ENCODE results near the gene AHRR. TPM values are rescaled to one million over a fixed set of nuclear protein-coding genes. Genes with fewer than 3 reads are reported as not detected.

AHRR gene
- total and polyA plus RNA-seq, 9 donors, result 1.4 to 6.9 (median 2.8) TPM

Other genes with a start within 250 kb of the AHRR start
- gene PLEKHG4B, start 229.5 kb upstream of the AHRR start, total RNA-seq, result 1.1 TPM
- 1 to 10 TPM in 4 of 8 donors, under 1 TPM in 4; 0.46 to 2.9 (median 0.95) TPM for gene PLEKHG4B, start 229.5 kb upstream of the AHRR start, polyA plus RNA-seq (ENCODE audit: insufficient read depth in 1 of 8, insufficient read length in 8 of 8, low replicate concordance in 1 of 8)
- 28.4 TPM for gene LRRC14B, start 130.2 kb upstream of the AHRR start, total RNA-seq
- gene LRRC14B, start 130.2 kb upstream of the AHRR start, polyA plus RNA-seq (ENCODE audit: insufficient read depth in 1 of 8, insufficient read length in 8 of 8, low replicate concordance in 1 of 8), result 10 to 100 TPM; 17.2 to 40.9 (median 26.6) TPM
- gene CCDC127, start 103.6 kb upstream of the AHRR start, total RNA-seq, result 6.6 TPM
- gene CCDC127, start 103.6 kb upstream of the AHRR start, polyA plus RNA-seq (ENCODE audit: insufficient read depth in 1 of 8, insufficient read length in 8 of 8, low replicate concordance in 1 of 8), result 10 to 100 TPM in 2 of 8 donors, 1 to 10 TPM in 6; 6.4 to 11.1 (median 8.5) TPM
- gene SDHA, start 103.4 kb upstream of the AHRR start, total RNA-seq, result 99.1 TPM
- gene SDHA, start 103.4 kb upstream of the AHRR start, polyA plus RNA-seq (ENCODE audit: insufficient read depth in 1 of 8, insufficient read length in 8 of 8, low replicate concordance in 1 of 8), result 100 to 1,000 TPM in 6 of 8 donors, 10 to 100 TPM in 2; 86.9 to 110 (median 103) TPM
- 76.7 TPM for gene PDCD6, start 50.1 kb upstream of the AHRR start, total RNA-seq
- gene PDCD6, start 50.1 kb upstream of the AHRR start, polyA plus RNA-seq (ENCODE audit: insufficient read depth in 1 of 8, insufficient read length in 8 of 8, low replicate concordance in 1 of 8), result 10 to 100 TPM; 64.8 to 86.0 (median 69.1) TPM
- 28.0 TPM for gene EXOC3, start 121.5 kb downstream of the AHRR start, total RNA-seq
- 10 to 100 TPM; 29.9 to 44.8 (median 37.0) TPM for gene EXOC3, start 121.5 kb downstream of the AHRR start, polyA plus RNA-seq (ENCODE audit: insufficient read depth in 1 of 8, insufficient read length in 8 of 8, low replicate concordance in 1 of 8)
- gene SLC9A3, start 202.7 kb downstream of the AHRR start, total RNA-seq, result 1.2 TPM
- gene SLC9A3, start 202.7 kb downstream of the AHRR start, polyA plus RNA-seq (ENCODE audit: insufficient read depth in 1 of 8, insufficient read length in 8 of 8, low replicate concordance in 1 of 8), result 1 to 10 TPM; 2.1 to 8.2 (median 3.2) TPM

All from muscle of leg (tissue), 9 donors.